ENCODE data around the gene WNT6.

DNA sequence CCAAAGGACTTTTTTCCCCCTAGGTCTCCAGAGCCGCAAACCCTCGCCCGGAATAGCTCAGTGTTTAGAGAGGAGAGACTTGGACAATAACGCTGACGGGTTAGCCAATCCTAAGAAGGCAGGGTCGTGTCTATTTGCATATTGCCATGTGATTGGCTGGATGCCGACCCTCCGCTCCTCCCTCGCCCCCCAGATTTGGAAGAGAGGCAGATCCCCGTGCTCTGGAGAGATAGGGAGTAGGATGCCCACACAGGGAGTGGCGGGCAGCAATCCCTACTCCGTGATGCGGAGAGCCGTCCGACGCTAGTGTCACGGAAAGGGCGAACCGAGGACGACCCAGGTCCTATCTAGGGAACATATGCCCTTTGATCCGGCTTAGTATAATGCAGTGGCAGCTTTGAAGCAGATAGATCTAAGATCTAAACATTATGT, 1.4 kb downstream of the WNT6 start:
- TF ChIP-seq, protein P1, sequence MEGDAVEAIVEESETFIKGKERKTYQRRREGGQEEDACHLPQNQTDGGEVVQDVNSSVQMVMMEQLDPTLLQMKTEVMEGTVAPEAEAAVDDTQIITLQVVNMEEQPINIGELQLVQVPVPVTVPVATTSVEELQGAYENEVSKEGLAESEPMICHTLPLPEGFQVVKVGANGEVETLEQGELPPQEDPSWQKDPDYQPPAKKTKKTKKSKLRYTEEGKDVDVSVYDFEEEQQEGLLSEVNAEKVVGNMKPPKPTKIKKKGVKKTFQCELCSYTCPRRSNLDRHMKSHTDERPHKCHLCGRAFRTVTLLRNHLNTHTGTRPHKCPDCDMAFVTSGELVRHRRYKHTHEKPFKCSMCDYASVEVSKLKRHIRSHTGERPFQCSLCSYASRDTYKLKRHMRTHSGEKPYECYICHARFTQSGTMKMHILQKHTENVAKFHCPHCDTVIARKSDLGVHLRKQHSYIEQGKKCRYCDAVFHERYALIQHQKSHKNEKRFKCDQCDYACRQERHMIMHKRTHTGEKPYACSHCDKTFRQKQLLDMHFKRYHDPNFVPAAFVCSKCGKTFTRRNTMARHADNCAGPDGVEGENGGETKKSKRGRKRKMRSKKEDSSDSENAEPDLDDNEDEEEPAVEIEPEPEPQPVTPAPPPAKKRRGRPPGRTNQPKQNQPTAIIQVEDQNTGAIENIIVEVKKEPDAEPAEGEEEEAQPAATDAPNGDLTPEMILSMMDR (IDR thresholded peaks at IDR 0.05) = no peak
- TF ChIP-seq POLR2AphosphoS5 (IDR thresholded peaks at IDR 0.05) (no peak), EP300 (IDR thresholded peaks at IDR 0.05) (no peak)
